K562 (cell line): ENCODE data around the gene TPK1. TPM values are rescaled to one million over a fixed set of nuclear protein-coding genes. Genes with fewer than 3 reads are reported as not detected.

Source experiments
- ATAC-seq: fragments of 200-7000 bp; cut with Tn5 transposase; 3 replicates; pipeline ENCODE4 v1.9.1; 2020; ENCODE audit warnings: moderate library complexity
- BruUV-seq: library from RNA; stranded (reverse); fragments of 400-500 nt; replicated peaks from 2 replicates; lab custom pipeline; 2021; lab: Mats Ljungman, UMichigan
- CTCF ChIA-PET: fragments of 300-600 bp; formaldehyde crosslinking; extraction: SDS; loops from one replicate; lab custom pipeline; 2021; ENCODE audit warnings: low intra/inter-chr PET ratio; lab: Yijun Ruan, JAX
- POLR2A ChIA-PET: fragments of 300-600, 350-650 bp; sonication (Branson Sonifier 250); formaldehyde crosslinking; extraction: SDS; loops from one replicate; lab custom pipeline; 2021; ENCODE audit warnings: antibody characterized with exemption, inconsistent platforms; lab: Yijun Ruan, JAX
- DNase-seq, 4 experiments: peaks; one replicate each; pipeline versions ENCODE4 v3.0.0 to v3.0.0-alpha.2; 2011 to 2018; ENCODE audit warnings: low spot score in 3 of 4, mixed read lengths in 3 of 4; ENCODE audit errors: extremely low read depth in 1 of 4
- FAIRE-seq: peaks from 2 replicates; lab custom pipeline; 2011; peaks lifted over from hg19 to GRCh38; lab: Jason Lieb, UNC
- H2AFZ ChIP-seq: 2 replicates; pipeline ENCODE4 v1.6.0; 2011; ENCODE audit warnings: low read depth, low read length, control low read depth, inconsistent platforms
- H3K27ac ChIP-seq: fragments of 200-600 bp; 3 replicates; pipeline ENCODE4 v1.8.0; 2011; ENCODE audit warnings: low read depth, mild to moderate bottlenecking, control low read depth, inconsistent platforms, low read length, moderate library complexity, mixed read lengths; ENCODE audit errors: extremely low read depth
- H3K27me3 ChIP-seq, 2 experiments: fragments of 300-600 bp in 1 of 2; 2 replicates in 1 of 2; 3 replicates in 1 of 2; pipeline versions ENCODE4 v1.6.0 to v1.8.0; 2011; ENCODE audit warnings: inconsistent platforms in 2 of 2, low read length in 2 of 2, mild to moderate bottlenecking in 1 of 2, mixed read lengths in 1 of 2, moderate library complexity in 1 of 2; ENCODE audit not compliant: control insufficient read depth in 2 of 2, insufficient read depth in 2 of 2
- H3K36me3 ChIP-seq: fragments of 300-600 bp; 3 replicates; pipeline ENCODE4 v1.8.0; 2011; ENCODE audit warnings: mild to moderate bottlenecking, low read length, inconsistent platforms; ENCODE audit not compliant: control insufficient read depth, insufficient read depth
- H3K4me1 ChIP-seq, 2 experiments: fragments of 200-600 bp in 1 of 2; replicated peaks in 1 of 2; 2 replicates in 1 of 2; 3 replicates in 1 of 2; pipeline versions ENCODE4 v1.5.1 to v1.8.0; 2011; ENCODE audit warnings: inconsistent platforms in 2 of 2, low read length in 2 of 2, mild to moderate bottlenecking in 1 of 2, mixed read lengths in 1 of 2, moderate library complexity in 1 of 2; ENCODE audit not compliant: control insufficient read depth in 2 of 2, insufficient read depth in 2 of 2
- H3K4me2 ChIP-seq: 2 replicates; pipeline ENCODE4 v1.6.1; 2011; ENCODE audit warnings: low read length, control low read depth, inconsistent platforms, mixed read lengths; ENCODE audit not compliant: insufficient read depth
- H3K4me3 ChIP-seq: fragments of 200-600 bp; sonication (generic), shearing (Covaris generic); 2 replicates; pipeline ENCODE4 v1.5.1; 2016; ENCODE audit warnings: control low read depth, inconsistent platforms
- H3K79me2 ChIP-seq: fragments of 200-600 bp; 3 replicates; pipeline ENCODE4 v1.8.0; 2011; ENCODE audit warnings: low read length, inconsistent platforms; ENCODE audit not compliant: control insufficient read depth, insufficient read depth
- H3K9ac ChIP-seq, 2 experiments: 2 replicates each; pipeline versions ENCODE4 v1.6.0 to v1.6.1; 2011; ENCODE audit warnings: low read depth in 2 of 2, low read length in 2 of 2, control low read depth in 1 of 2, inconsistent platforms in 1 of 2, mild to moderate bottlenecking in 1 of 2, mixed read lengths in 1 of 2; ENCODE audit not compliant: insufficient read depth in 1 of 2
- H3K9me1 ChIP-seq: one replicate; pipeline ENCODE4 v1.6.0; 2011; ENCODE audit warnings: inconsistent platforms, mild to moderate bottlenecking, low read length, moderate library complexity; ENCODE audit not compliant: control insufficient read depth, insufficient read depth
- H3K9me3 ChIP-seq: replicated peaks from 2 replicates; pipeline ENCODE4 v1.5.1; 2011; ENCODE audit warnings: low read depth, low read length, inconsistent platforms; ENCODE audit not compliant: control insufficient read depth, insufficient read depth
- H4K20me1 ChIP-seq: replicated peaks from 2 replicates; pipeline ENCODE4 v1.6.1; 2011; ENCODE audit warnings: low read length, inconsistent platforms, mixed read lengths; ENCODE audit not compliant: control insufficient read depth, insufficient read depth
- CBFB ChIP-seq: sonication (generic); formaldehyde crosslinking; IDR thresholded peaks from 2 replicates; pipeline ENCODE4 v1.4.0; 2020; ENCODE audit warnings: mild to moderate bottlenecking, missing genetic modification reagents
- CBX1 ChIP-seq: sonication (generic); IDR thresholded peaks from 2 replicates; pipeline ENCODE4 v1.6.1; 2016; ENCODE audit warnings: antibody characterized with exemption, low read depth, mild to moderate bottlenecking
- CBX5 ChIP-seq: IDR thresholded peaks from 2 replicates; pipeline ENCODE4 v1.6.1; 2014; ENCODE audit warnings: low read depth, borderline replicate concordance
- EWSR1 ChIP-seq: fragments of 450-650 bp; IDR thresholded peaks from 2 replicates; pipeline ENCODE4 v1.6.1; 2018; ENCODE audit warnings: borderline replicate concordance, mild to moderate bottlenecking, low read depth, moderate library complexity; ENCODE audit not compliant: partially characterized antibody
- HIVEP1 ChIP-seq: fragments of 250-450 bp; sonication (Bioruptor Pico); IDR thresholded peaks from 2 replicates; pipeline ENCODE4 v1.4.0; 2020; ENCODE audit warnings: mild to moderate bottlenecking
- HMGN3 ChIP-seq: IDR thresholded peaks from 2 replicates; pipeline ENCODE4 v1.6.1; 2011; ENCODE audit warnings: borderline replicate concordance, low read depth, mild to moderate bottlenecking, mixed read lengths, low read length; ENCODE audit not compliant: insufficient read length; ENCODE audit errors: extremely low read depth
- NBN ChIP-seq: fragments of 450-650 bp; IDR thresholded peaks from 2 replicates; pipeline ENCODE4 v1.6.1; 2016; ENCODE audit warnings: low read depth, mild to moderate bottlenecking
- RHOXF2B ChIP-seq: fragments of 250-450 bp; sonication (Bioruptor Pico); conservative IDR thresholded peaks from 2 replicates; pipeline ENCODE4 v1.5.1; 2021
- SLC30A9 ChIP-seq: fragments of 250-450 bp; sonication (Bioruptor Pico); IDR thresholded peaks from 2 replicates; pipeline ENCODE4 v1.8.0; 2022; ENCODE audit warnings: mild to moderate bottlenecking, moderate library complexity
- SMARCA5 ChIP-seq: fragments of 450-650 bp; IDR thresholded peaks from 2 replicates; pipeline ENCODE4 v1.6.1; 2016
- SRSF3 ChIP-seq: fragments of 200-400 bp; formaldehyde crosslinking; IDR thresholded peaks from 2 replicates; pipeline ENCODE4 v1.6.1; 2016; ENCODE audit warnings: mild to moderate bottlenecking, low read length, moderate library complexity; ENCODE audit not compliant: insufficient read depth
- STAT5A ChIP-seq: IDR thresholded peaks from 2 replicates; pipeline ENCODE4 v1.6.1; 2012; ENCODE audit warnings: low read length, inconsistent platforms, borderline replicate concordance
- ZNF324 ChIP-seq: fragments of 250-450 bp; sonication (Bioruptor Pico); IDR thresholded peaks from 2 replicates; pipeline ENCODE4 v1.4.0; 2020; ENCODE audit warnings: mild to moderate bottlenecking
- WGBS: fragments of 100-300 bp; shearing (Covaris generic); methylation state at CpG from one replicate; pipeline ENCODE4 v1.1.6; 2016; ENCODE audit warnings: low coverage, mixed read lengths; ENCODE audit not compliant: insufficient coverage; ENCODE audit errors: missing lambda C conversion rate; 5-methylcytosine and 5-hydroxymethylcytosine counted together
- in situ Hi-C: fragments of 300-500 bp; cut with MboI; formaldehyde crosslinking; loops from 4 replicates; pipeline ENCODE4 v1.15.0; 2018; ENCODE audit warnings: inconsistent platforms, mixed read lengths
- intact Hi-C: fragments of 100-400 bp; cut with micrococcal nuclease; formaldehyde crosslinking; loops from 2 replicates; pipeline ENCODE4 v1.14.2; 2022
- polyA plus RNA-seq, 8 experiments: library from polyadenylated mRNA; depleted of rRNA in 4 of 8; stranded (reverse) in 5 of 8; unstranded in 3 of 8; fragments of >200 nt; fragmentation: Nextera tagmentation in 2 of 8; fragmentation: Illumina TruSeq in 1 of 8; extraction: Ambion mirVana in 2 of 8; extraction: Trizol in 1 of 8; gene quantifications; 2 replicates each; pipeline versions ENCODE4 v1.2.1 to v1.2.3, GENCODE V29; 2011 to 2014; ENCODE audit warnings: inconsistent platforms in 1 of 8, missing spikeins in 1 of 8
- total RNA-seq, 7 experiments: library from RNA; depleted of rRNA in 6 of 7; stranded (reverse); fragments of >200 nt in 6 of 7; fragmentation: Illumina TruSeq in 2 of 7; extraction: Trizol in 2 of 7; gene quantifications; 2 replicates each; pipeline versions ENCODE4 v1.2.1 to v1.2.3, GENCODE V29; 2011 to 2021; ENCODE audit warnings: low replicate concordance in 1 of 7
- TF ChIP-seq, protein P1 (sequence below): fragments of 250-450 bp; sonication (Bioruptor Pico); IDR thresholded peaks from 2 replicates; pipeline ENCODE4 v1.5.0; 2020; ENCODE audit warnings: mild to moderate bottlenecking, borderline replicate concordance
- TF ChIP-seq, protein P2 (sequence below), 2 experiments: fragments of 250-450 bp in 1 of 2; fragments of 450-650 bp in 1 of 2; sonication (Bioruptor Pico) in 1 of 2; IDR thresholded peaks; 2 replicates each; pipeline versions ENCODE4 v1.6.1 to v1.8.0; 2016 to 2021; ENCODE audit warnings: mild to moderate bottlenecking in 2 of 2, moderate library complexity in 2 of 2, missing compliant biosample characterization in 1 of 2, missing genetic modification characterization in 1 of 2
- TF ChIP-seq, protein P3 (sequence below): fragments of 250-450 bp; sonication (Bioruptor Pico); IDR thresholded peaks from 2 replicates; pipeline ENCODE4 v1.4.0; 2020
- TF ChIP-seq, protein P4 (sequence below): fragments of 450-650 bp; IDR thresholded peaks from 2 replicates; pipeline ENCODE4 v1.7.1; 2018; ENCODE audit warnings: mild to moderate bottlenecking, low read depth; ENCODE audit not compliant: partially characterized antibody

The TPK1 gene
- total and polyA plus RNA-seq, 9 of the 15 experiments (the other 6 are each of a cell fraction or from before 2014, with no cell fraction given), result 5.1 to 16.2 (median 9.2) TPM

DNA sequence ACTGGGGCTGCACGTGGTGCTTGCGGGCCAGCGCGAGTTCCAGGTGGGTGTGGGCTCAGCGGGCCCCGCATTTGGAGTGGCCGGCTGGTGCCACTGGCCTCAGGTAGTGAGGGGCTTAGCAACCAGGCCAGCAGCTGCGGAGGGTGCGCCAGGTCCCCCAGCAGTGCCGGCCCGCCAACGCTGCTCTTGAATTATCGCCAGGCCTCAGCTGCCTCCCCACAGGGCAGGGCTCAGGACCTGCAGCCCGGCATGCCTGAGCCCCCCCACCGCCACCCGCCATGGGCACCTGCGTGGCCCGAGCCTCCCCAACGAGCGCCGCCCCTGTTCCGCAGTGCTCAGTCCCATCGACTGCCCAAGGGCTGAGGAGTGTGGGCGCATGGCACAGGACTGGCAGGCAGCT lies 185.4 kb downstream of the TPK1 start:
- in situ Hi-C loops, result no loop called here
- DNase-seq, result no peak
- Histone ChIP-seq H3K36me3 (no peaks in the 10 kb centered on the region), H3K4me1 (no peaks in the 10 kb centered on the region), H3K9me3 (no peaks in the 10 kb centered on the region), H3K9ac (no peak overlapping the region), H3K79me2 (no peaks in the 10 kb centered on the region), H3K9me1 (no peaks in the 10 kb centered on the region), H4K20me1 (no peaks in the 10 kb centered on the region), H3K4me3 (no peak overlapping the region), H3K27me3 (no peaks in the 10 kb centered on the region), H2AFZ (no peak overlapping the region), H3K4me2 (no peak overlapping the region), H3K27ac (no peak overlapping the region)
- no peak for FAIRE-seq
- ATAC-seq, result no peak
- TF ChIP-seq, protein P1, sequence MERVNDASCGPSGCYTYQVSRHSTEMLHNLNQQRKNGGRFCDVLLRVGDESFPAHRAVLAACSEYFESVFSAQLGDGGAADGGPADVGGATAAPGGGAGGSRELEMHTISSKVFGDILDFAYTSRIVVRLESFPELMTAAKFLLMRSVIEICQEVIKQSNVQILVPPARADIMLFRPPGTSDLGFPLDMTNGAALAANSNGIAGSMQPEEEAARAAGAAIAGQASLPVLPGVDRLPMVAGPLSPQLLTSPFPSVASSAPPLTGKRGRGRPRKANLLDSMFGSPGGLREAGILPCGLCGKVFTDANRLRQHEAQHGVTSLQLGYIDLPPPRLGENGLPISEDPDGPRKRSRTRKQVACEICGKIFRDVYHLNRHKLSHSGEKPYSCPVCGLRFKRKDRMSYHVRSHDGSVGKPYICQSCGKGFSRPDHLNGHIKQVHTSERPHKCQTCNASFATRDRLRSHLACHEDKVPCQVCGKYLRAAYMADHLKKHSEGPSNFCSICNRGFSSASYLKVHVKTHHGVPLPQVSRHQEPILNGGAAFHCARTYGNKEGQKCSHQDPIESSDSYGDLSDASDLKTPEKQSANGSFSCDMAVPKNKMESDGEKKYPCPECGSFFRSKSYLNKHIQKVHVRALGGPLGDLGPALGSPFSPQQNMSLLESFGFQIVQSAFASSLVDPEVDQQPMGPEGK (CRISPR knock-in tag), result no peak
- TF ChIP-seq, protein P2, sequence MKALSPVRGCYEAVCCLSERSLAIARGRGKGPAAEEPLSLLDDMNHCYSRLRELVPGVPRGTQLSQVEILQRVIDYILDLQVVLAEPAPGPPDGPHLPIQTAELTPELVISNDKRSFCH (CRISPR knock-in tag; IDR thresholded peaks at IDR 0.05), result no peak
- TF ChIP-seq, protein P2 (tag; IDR thresholded peaks at IDR 0.05), result no peak
- TF ChIP-seq NBN (no peak), RHOXF2B (CRISPR knock-in tag) (no peak), EWSR1 (no peak), SRSF3 (no peak), CBX5 (no peak), ZNF324 (no peak), SMARCA5 (no peak), SLC30A9 (no peak), HIVEP1 (no peak), CBFB (no peak), STAT5A (no peak), HMGN3 (no peak), CBX1 (no peak)
- TF ChIP-seq, protein P3, sequence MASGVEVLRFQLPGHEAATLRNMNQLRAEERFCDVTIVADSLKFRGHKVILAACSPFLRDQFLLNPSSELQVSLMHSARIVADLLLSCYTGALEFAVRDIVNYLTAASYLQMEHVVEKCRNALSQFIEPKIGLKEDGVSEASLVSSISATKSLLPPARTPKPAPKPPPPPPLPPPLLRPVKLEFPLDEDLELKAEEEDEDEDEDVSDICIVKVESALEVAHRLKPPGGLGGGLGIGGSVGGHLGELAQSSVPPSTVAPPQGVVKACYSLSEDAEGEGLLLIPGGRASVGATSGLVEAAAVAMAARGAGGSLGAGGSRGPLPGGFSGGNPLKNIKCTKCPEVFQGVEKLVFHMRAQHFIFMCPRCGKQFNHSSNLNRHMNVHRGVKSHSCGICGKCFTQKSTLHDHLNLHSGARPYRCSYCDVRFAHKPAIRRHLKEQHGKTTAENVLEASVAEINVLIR (CRISPR knock-in tag), result no peak
- TF ChIP-seq, protein P4, sequence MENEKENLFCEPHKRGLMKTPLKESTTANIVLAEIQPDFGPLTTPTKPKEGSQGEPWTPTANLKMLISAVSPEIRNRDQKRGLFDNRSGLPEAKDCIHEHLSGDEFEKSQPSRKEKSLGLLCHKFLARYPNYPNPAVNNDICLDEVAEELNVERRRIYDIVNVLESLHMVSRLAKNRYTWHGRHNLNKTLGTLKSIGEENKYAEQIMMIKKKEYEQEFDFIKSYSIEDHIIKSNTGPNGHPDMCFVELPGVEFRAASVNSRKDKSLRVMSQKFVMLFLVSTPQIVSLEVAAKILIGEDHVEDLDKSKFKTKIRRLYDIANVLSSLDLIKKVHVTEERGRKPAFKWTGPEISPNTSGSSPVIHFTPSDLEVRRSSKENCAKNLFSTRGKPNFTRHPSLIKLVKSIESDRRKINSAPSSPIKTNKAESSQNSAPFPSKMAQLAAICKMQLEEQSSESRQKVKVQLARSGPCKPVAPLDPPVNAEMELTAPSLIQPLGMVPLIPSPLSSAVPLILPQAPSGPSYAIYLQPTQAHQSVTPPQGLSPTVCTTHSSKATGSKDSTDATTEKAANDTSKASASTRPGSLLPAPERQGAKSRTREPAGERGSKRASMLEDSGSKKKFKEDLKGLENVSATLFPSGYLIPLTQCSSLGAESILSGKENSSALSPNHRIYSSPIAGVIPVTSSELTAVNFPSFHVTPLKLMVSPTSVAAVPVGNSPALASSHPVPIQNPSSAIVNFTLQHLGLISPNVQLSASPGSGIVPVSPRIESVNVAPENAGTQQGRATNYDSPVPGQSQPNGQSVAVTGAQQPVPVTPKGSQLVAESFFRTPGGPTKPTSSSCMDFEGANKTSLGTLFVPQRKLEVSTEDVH, result no peak
- ChIA-PET POLR2A (no interaction called here), CTCF (no interaction called here)
- 1% methylated on average over 22 of the region's 24 CpGs for WGBS
- intact Hi-C loops, result no loop called here
- no TSS peak for BruUV-seq
